GM21390 (cell line): ENCODE measurements around the gene PTPN4.
"Not testable (repeated sequence)": the region's sequence is repeated elsewhere in the genome, so short reads cannot be mapped to it uniquely, and the experiment has no call there.

Experiments
- ATAC-seq: cut with Tn5 transposase; IDR thresholded peaks from one replicate; pipeline ENCODE4 v1.9.1; 2021; ENCODE audit not compliant: unreplicated experiment

The PTPN4 gene

GRCh38 chr2:119801040-119801439 is 41.3 kb downstream of the PTPN4 start:
- no peak for ATAC-seq

- not testable (repeated sequence) for ATAC-seq
These were observed 42.3 kb downstream of the PTPN4 start for GRCh38 chr2:119801989-119802388.

GRCh38 chr2:119803101-119803500 is 43.4 kb downstream of the PTPN4 start:
- no peak for ATAC-seq

- ATAC-seq = not testable (repeated sequence)
These were observed 44.7 kb downstream of the PTPN4 start for GRCh38 chr2:119804409-119804808.

GRCh38 chr2:119808516-119809147 is 48.9 kb downstream of the PTPN4 start:
- ATAC-seq = no peak

- ATAC-seq = no peak
These were observed 49.8 kb downstream of the PTPN4 start for GRCh38 chr2:119809339-119810048.

GRCh38 chr2:119810049-119810630 is 50.4 kb downstream of the PTPN4 start:
- no peak for ATAC-seq

- ATAC-seq = no peak
These were observed 54.5 kb downstream of the PTPN4 start for GRCh38 chr2:119814216-119814615.

GRCh38 chr2:119818792-119819191 is 59.1 kb downstream of the PTPN4 start:
- no peak for ATAC-seq

- ATAC-seq = no peak
These were observed 60.1 kb downstream of the PTPN4 start for GRCh38 chr2:119819846-119820245.

GRCh38 chr2:119820275-119820674 is 60.6 kb downstream of the PTPN4 start:
- no peak for ATAC-seq

- no peak for ATAC-seq
These were observed 61.5 kb downstream of the PTPN4 start for GRCh38 chr2:119821266-119821665.

- no peak for ATAC-seq
These were observed 64.1 kb downstream of the PTPN4 start for GRCh38 chr2:119823734-119824334.

GRCh38 chr2:119826370-119826961 is 66.7 kb downstream of the PTPN4 start:
- ATAC-seq = peak; percentile 60

- no peak for ATAC-seq
These were observed 68.3 kb downstream of the PTPN4 start for GRCh38 chr2:119827866-119828507.

GRCh38 chr2:119836455-119837142 is 76.9 kb downstream of the PTPN4 start:
- ATAC-seq = no peak

GRCh38 chr2:119837350-119837749 is 77.6 kb downstream of the PTPN4 start:
- no peak for ATAC-seq

GRCh38 chr2:119837759-119838158 is 78.0 kb downstream of the PTPN4 start:
- ATAC-seq = no peak

GRCh38 chr2:119838179-119838578 is 78.5 kb downstream of the PTPN4 start:
- no peak for ATAC-seq

- no peak for ATAC-seq
These were observed 81.8 kb downstream of the PTPN4 start for GRCh38 chr2:119841550-119841949.
